PC-9 (cell line): ENCODE measurements around the gene METTL9. TPM values are rescaled to one million over a fixed set of nuclear protein-coding genes. Genes with fewer than 3 reads are reported as not detected.
"Not testable (repeated sequence)": the region's sequence is repeated elsewhere in the genome, so short reads cannot be mapped to it uniquely, and the experiment has no call there.

Experiments
- Bru-seq: library from RNA; stranded (reverse); fragments of 400-500 nt; gene quantifications from one replicate; lab custom pipeline; 2021; lab: Mats Ljungman, UMichigan
- BruChase-seq, 2 experiments: library from RNA; stranded (reverse); fragments of 400-500 nt; gene quantifications; one replicate each; lab custom pipeline; 2021; lab: Mats Ljungman, UMichigan
- BruUV-seq: library from RNA; stranded (reverse); fragments of 400-500 nt; replicated peaks from 2 replicates; lab custom pipeline; 2021; lab: Mats Ljungman, UMichigan
- CTCF ChIA-PET: fragments of 300-600 bp; sonication (Branson Sonifier 250); formaldehyde crosslinking; loops from one replicate; lab custom pipeline; 2022; ENCODE audit warnings: antibody characterized with exemption; lab: Charles Lee
- POLR2A ChIA-PET: fragments of 300-600 bp; sonication (Branson Sonifier 250); formaldehyde crosslinking; loops from one replicate; lab custom pipeline; 2022; ENCODE audit warnings: antibody characterized with exemption; ENCODE audit not compliant: unreplicated experiment; lab: Charles Lee
- DNase-seq, 2 experiments: peaks; one replicate each; pipeline versions ENCODE4 v3.0.0 to v3.0.0-alpha.2; 2015 to 2022; ENCODE audit warnings: mixed read lengths in 1 of 2
- H2AFZ ChIP-seq: fragments of 200-600 bp; sonication (generic); 2 replicates; pipeline ENCODE4 v1.8.1; 2017; ENCODE audit warnings: antibody characterized with exemption
- H3F3A ChIP-seq: fragments of 200-600 bp; sonication (generic); 2 replicates; pipeline ENCODE4 v1.8.1; 2017; ENCODE audit warnings: antibody characterized with exemption, mild to moderate bottlenecking, low read depth; ENCODE audit not compliant: insufficient read depth
- H3K27ac ChIP-seq: fragments of 200-600 bp; sonication (generic); 2 replicates; pipeline ENCODE4 v1.6.1; 2016; ENCODE audit warnings: mixed run types
- H3K27me3 ChIP-seq: fragments of 200-600 bp; sonication (generic); 2 replicates; pipeline ENCODE4 v1.6.1; 2016; ENCODE audit warnings: low read depth, mixed run types; ENCODE audit not compliant: insufficient read depth
- H3K36me3 ChIP-seq: fragments of 200-600 bp; sonication (generic); 2 replicates; pipeline ENCODE4 v1.6.1; 2016; ENCODE audit warnings: low read depth, mixed run types
- H3K4me1 ChIP-seq: fragments of 200-600 bp; sonication (generic); replicated peaks from 2 replicates; pipeline ENCODE4 v1.6.1; 2016; ENCODE audit warnings: mixed run types; ENCODE audit not compliant: insufficient read depth
- H3K4me2 ChIP-seq: fragments of 200-600 bp; sonication (generic); 2 replicates; pipeline ENCODE4 v1.6.1; 2017; ENCODE audit warnings: mixed run types
- H3K4me3 ChIP-seq: fragments of 200-600 bp; sonication (generic); 2 replicates; pipeline ENCODE4 v1.6.1; 2016; ENCODE audit warnings: mixed run types
- H3K79me2 ChIP-seq: fragments of 200-600 bp; sonication (generic); 2 replicates; pipeline ENCODE4 v1.6.1; 2017; ENCODE audit warnings: low read depth, mixed run types
- H3K9me2 ChIP-seq: fragments of 200-600 bp; sonication (generic); 2 replicates; pipeline ENCODE4 v1.8.1; 2017; ENCODE audit warnings: mild to moderate bottlenecking; ENCODE audit not compliant: insufficient read depth
- H3K9me3 ChIP-seq: fragments of 200-600 bp; sonication (generic); 2 replicates; pipeline ENCODE4 v1.8.1; 2016; ENCODE audit warnings: low read depth; ENCODE audit not compliant: insufficient read depth
- H4K20me1 ChIP-seq: fragments of 200-600 bp; sonication (generic); 2 replicates; pipeline ENCODE4 v1.8.1; 2017; ENCODE audit not compliant: insufficient read depth
- CTCF ChIP-seq: fragments of 200-600 bp; sonication (generic); conservative IDR thresholded peaks from 2 replicates; pipeline ENCODE4 v1.6.1; 2017; ENCODE audit warnings: mixed run types, antibody characterized with exemption, mild to moderate bottlenecking, moderate library complexity
- EZH2 ChIP-seq: fragments of 200-600 bp; sonication (generic); IDR thresholded peaks from 2 replicates; pipeline ENCODE4 v1.8.0; 2017; ENCODE audit warnings: antibody characterized with exemption, low read depth
- intact Hi-C: fragments of 100-400 bp; cut with micrococcal nuclease; formaldehyde crosslinking; loops from one replicate; pipeline ENCODE4 v1.10.0; 2022; ENCODE audit not compliant: unreplicated experiment
- long read RNA-seq: library from polyadenylated mRNA; stranded (forward); transcript quantifications from one replicate; pipeline ENCODE4 v2.0.0, GENCODE V29; 2022
- total RNA-seq: library from RNA; stranded (reverse); gene quantifications from 2 replicates; pipeline ENCODE4 v1.2.3, GENCODE V29; 2021

The METTL9 gene
- total RNA-seq, result 136 and 151 TPM in 2 replicates
- percentile 87 among the genes with signal in this experiment for Bru-seq, nascent RNA
- BruChase-seq, experiment 1, labeled RNA remaining after a 2-hour chase, result percentile 78 among the genes with signal in this experiment
- BruChase-seq, experiment 2, labeled RNA remaining after a 6-hour chase, result percentile 83 among the genes with signal in this experiment
- long read RNA-seq, full-length matches to known transcripts, result 244 of 268 reads
- long read RNA-seq, partial matches to known transcripts, result 6 of 268 reads
- long read RNA-seq, other reads (novel, unspliced or antisense), result 18 of 268 reads

- Histone ChIP-seq H3K27ac (peak within 1 kb of the TSS; percentile 58), H3K4me3 (peak within 1 kb of the TSS; percentile 74), H3K4me2 (peak within 1 kb of the TSS; percentile 87), H3K4me1 (peaks cover 40% of the 10 kb centered on the region), H3F3A (peaks cover 12% of the 10 kb centered on the region; the same call in 1 of the 2 replicates), H2AFZ (peak within 1 kb of the TSS; percentile 95), H3K9me3 (no peaks in the 10 kb centered on the region), H3K9me2 (no peaks in the 10 kb centered on the region), H4K20me1 (peaks cover 3% of the 10 kb centered on the region; the same call in 1 of the 2 replicates), H3K27me3 (no peaks in the 10 kb centered on the region), H3K79me2 (peaks cover 46% of the 10 kb centered on the region), H3K36me3 (no peaks in the 10 kb centered on the region)
- BruUV-seq, result no TSS peak
- TF ChIP-seq EZH2 (no peak), CTCF (no peak)
- ChIA-PET POLR2A (interaction anchor here (0.6 kb wide), 1 partner anchor 608 kb away, joined by 4 read pairs; no protein-coding TSS in a partner anchor), CTCF (no interaction called here)
- intact Hi-C loops, result loop anchor here (5.0 kb wide), 1 partner anchor 38 kb away; no protein-coding TSS in a partner anchor
- peak; percentile 82 to 96 for DNase-seq
Observed at GRCh38 chr16:21599122-21600030, at the start of gene METTL9. Gene METTL9 (plus strand): TSS chr16:21599577. CDS start chr16:21599734, 157 bp downstream.

GRCh38 chr16:21549975-21550374 is 49.4 kb upstream of the METTL9 start:
- H3K27ac ChIP-seq, H3K79me2 ChIP-seq, H3K9me2 ChIP-seq, H3K4me3 ChIP-seq, H4K20me1 ChIP-seq, H3K4me1 ChIP-seq, H3K4me2 ChIP-seq, H3K36me3 ChIP-seq, intact Hi-C loops, H3K27me3 ChIP-seq, H3K9me3 ChIP-seq, H3F3A ChIP-seq, POLR2A ChIA-PET, BruUV-seq, H2AFZ ChIP-seq, CTCF ChIA-PET, DNase-seq: not testable (repeated sequence)

GRCh38 chr16:21550435-21550834 is 48.9 kb upstream of the METTL9 start:
- intact Hi-C loops, H3K9me3 ChIP-seq: not testable (repeated sequence)

GRCh38 chr16:21551076-21551475 is 48.3 kb upstream of the METTL9 start:
- DNase-seq, H3K9me2 ChIP-seq, H2AFZ ChIP-seq, intact Hi-C loops, CTCF ChIA-PET, H3K4me1 ChIP-seq, H3K4me2 ChIP-seq, H3K36me3 ChIP-seq, H3K9me3 ChIP-seq, H3K27me3 ChIP-seq, BruUV-seq, H3K4me3 ChIP-seq, H4K20me1 ChIP-seq, H3K79me2 ChIP-seq, H3F3A ChIP-seq, POLR2A ChIA-PET, H3K27ac ChIP-seq: not testable (repeated sequence)

More at GRCh38 chr16:21550435-21550834, 48.9 kb upstream of the METTL9 start:
- H3K27ac ChIP-seq, H3K79me2 ChIP-seq, H2AFZ ChIP-seq, H3K9me2 ChIP-seq, H3K27me3 ChIP-seq, POLR2A ChIA-PET, H3K4me2 ChIP-seq, H3K36me3 ChIP-seq, DNase-seq, H4K20me1 ChIP-seq, CTCF ChIA-PET, H3K4me3 ChIP-seq, BruUV-seq, H3K4me1 ChIP-seq, H3F3A ChIP-seq: not testable (repeated sequence)

GRCh38 chr16:21551600-21551999 is 47.8 kb upstream of the METTL9 start:
- CTCF ChIA-PET, intact Hi-C loops, DNase-seq: not testable (repeated sequence)

More at GRCh38 chr16:21551600-21551999, 47.8 kb upstream of the METTL9 start:
- H3K4me3 ChIP-seq, H3K27ac ChIP-seq, H3K27me3 ChIP-seq, H3K4me2 ChIP-seq, H2AFZ ChIP-seq, H4K20me1 ChIP-seq, H3K4me1 ChIP-seq, BruUV-seq, H3K79me2 ChIP-seq, POLR2A ChIA-PET, H3F3A ChIP-seq, H3K9me2 ChIP-seq, H3K36me3 ChIP-seq, H3K9me3 ChIP-seq: not testable (repeated sequence)
